Measurements from ENCODE around the gene ATP8B3.

The ATP8B3 gene

GRCh38 chr19:1742989-1743696 lies 68.9 kb downstream of the ATP8B3 start:
- no peak for DNase-seq

GRCh38 chr19:1739960-1740629 lies 72.0 kb downstream of the ATP8B3 start:
- no peak for DNase-seq

GRCh38 chr19:1736927-1737326 lies 75.1 kb downstream of the ATP8B3 start:
- no peak for DNase-seq

- no peak for DNase-seq
These were observed 75.8 kb downstream of the ATP8B3 start for GRCh38 chr19:1736280-1736679.

GRCh38 chr19:1734321-1734966 lies 77.6 kb downstream of the ATP8B3 start:
- no peak for DNase-seq

Data from DMS53 (cell line).